RPMI8226 (cell line): ENCODE results near the gene PSMB8.

Source experiments
- DNase-seq: peaks from one replicate; pipeline ENCODE4 v3.0.0-alpha.2; 2015

Gene PSMB8

GRCh38 chr6:32855467-32856174, 11.8 kb upstream of the PSMB8 start:
- DNase-seq, result no peak

GRCh38 chr6:32854376-32855178, 10.7 kb upstream of the PSMB8 start:
- peak; percentile 72 for DNase-seq

GRCh38 chr6:32853541-32854375, 9.9 kb upstream of the PSMB8 start, which contains the start of the genes PSMB9 and TAP1:
PSMB9 (plus strand) TSS chr6:32854192; CDS start chr6:32854230, 38 bp downstream.
TAP1 (minus strand) TSS chr6:32853704; CDS start chr6:32853636, 68 bp downstream.
- peak; percentile 94 for DNase-seq

- DNase-seq, result peak; percentile 55
Measured at GRCh38 chr6:32852844-32853540, 9.1 kb upstream of the PSMB8 start.

- no peak for DNase-seq
Measured at GRCh38 chr6:32852018-32852843, 8.4 kb upstream of the PSMB8 start.

GRCh38 chr6:32851025-32851424, 7.2 kb upstream of the PSMB8 start:
- DNase-seq, result no peak

GRCh38 chr6:32849126-32849525, 5.3 kb upstream of the PSMB8 start:
- no peak for DNase-seq

GRCh38 chr6:32847795-32848194, 3.9 kb upstream of the PSMB8 start:
- no peak for DNase-seq

- DNase-seq, result no peak
Measured at GRCh38 chr6:32847004-32847403, 3.2 kb upstream of the PSMB8 start.

- DNase-seq, result peak; percentile 52
Measured at GRCh38 chr6:32845384-32845884, 1.6 kb upstream of the PSMB8 start.

- peak; percentile 6 for DNase-seq
Measured at GRCh38 chr6:32844839-32845383, 1.1 kb upstream of the PSMB8 start.

GRCh38 chr6:32843331-32843978, 392 bp downstream of the PSMB8 start:
- peak; percentile 15 for DNase-seq

GRCh38 chr6:32842690-32843089, 1.2 kb downstream of the PSMB8 start:
- no peak for DNase-seq

- no peak for DNase-seq
Measured at GRCh38 chr6:32842021-32842650, 1.7 kb downstream of the PSMB8 start.

GRCh38 chr6:32840604-32841246, 3.1 kb downstream of the PSMB8 start:
- DNase-seq, result no peak

GRCh38 chr6:32839356-32839755, 4.5 kb downstream of the PSMB8 start:
- DNase-seq, result no peak

- peak; percentile 96 for DNase-seq
Measured at GRCh38 chr6:32838114-32838958, 5.5 kb downstream of the PSMB8 start, which contains the start of gene TAP2. TAP2 (minus strand) TSS chr6:32838739; CDS start chr6:32838233, 506 bp downstream.

GRCh38 chr6:32837651-32838113, 6.2 kb downstream of the PSMB8 start:
- DNase-seq, result peak; percentile 9
